ENCODE measurements around the gene DNAJC5G. TPM values are rescaled to one million over a fixed set of nuclear protein-coding genes. Genes with fewer than 3 reads are reported as not detected.

Gene DNAJC5G
- total RNA-seq, 1 donor from 2014 or later = not detected

DNA sequence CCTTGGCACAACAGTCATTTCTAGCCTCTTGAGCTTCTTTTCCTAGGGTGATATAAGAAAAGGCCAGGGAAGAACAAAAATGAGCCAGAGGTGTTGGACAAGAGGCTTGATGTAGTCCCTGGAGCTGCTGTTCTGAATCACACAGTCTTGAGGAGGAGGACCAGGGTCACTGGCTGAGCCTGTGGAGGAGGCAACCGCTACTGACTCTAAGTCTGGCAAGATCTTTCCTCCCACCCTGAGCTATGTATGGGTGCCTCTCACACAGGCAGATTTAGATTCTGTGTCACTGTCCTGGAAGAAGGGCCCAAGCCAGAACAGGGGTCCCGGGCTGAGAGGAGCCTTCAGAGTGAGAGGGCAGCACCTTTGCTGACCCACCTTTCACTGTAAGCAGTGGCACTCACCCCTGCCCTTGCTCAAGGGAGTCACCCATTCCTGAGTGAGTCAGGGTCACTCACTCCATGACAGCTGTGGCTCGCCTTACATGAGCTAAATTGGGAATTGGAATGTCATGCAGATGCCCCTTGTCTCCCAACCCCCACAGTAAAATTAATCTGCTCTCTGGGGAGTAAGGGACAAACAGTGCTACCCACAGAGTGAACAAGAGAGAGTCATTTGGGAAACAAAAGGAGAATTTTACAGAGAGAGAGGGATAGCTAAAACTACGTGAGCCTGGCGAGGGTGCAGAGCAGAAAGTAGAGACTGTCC lies 6.8 kb downstream of the DNAJC5G start, which contains the start of gene TRIM54:
Gene TRIM54, plus strand, starts transcription at position 575 of the 705 bp plus-strand sequence. CDS start 303 bp downstream, outside the sequence.
- Histone ChIP-seq H3K9ac (ENCODE audit: low read length) (no peak within 1 kb of the TSS), H3K4me2 (ENCODE audit: low read length) (no peak within 1 kb of the TSS), H3K9me3 (ENCODE audit: insufficient read depth, low read depth, low read length) (no peaks in the 10 kb centered on the region), H3K36me3 (ENCODE audit: insufficient read depth, low read length) (no peaks in the 10 kb centered on the region), H3K27ac (ENCODE audit: low read depth, low read length) (no peak within 1 kb of the TSS), H2AFZ (ENCODE audit: low read depth, low read length) (no peak within 1 kb of the TSS), H3K79me2 (ENCODE audit: insufficient read depth, low read length) (no peaks in the 10 kb centered on the region), H4K20me1 (ENCODE audit: insufficient read depth, low read length) (no peaks in the 10 kb centered on the region), H3K4me1 (ENCODE audit: insufficient read depth, low read length) (peaks cover 9% of the 10 kb centered on the region), H3K4me3 (ENCODE audit: insufficient read depth, low read depth, low read length) (no peak within 1 kb of the TSS), H3K27me3 (ENCODE audit: insufficient read depth, low read length) (peaks cover 35% of the 10 kb centered on the region)
- Mint-ChIP-seq H3K27me3 (ENCODE audit: low read depth, unreplicated experiment) (peaks cover 24% of the 10 kb centered on the region), H3K27ac (ENCODE audit: unreplicated experiment) (no peak within 1 kb of the TSS), H3K4me3 (ENCODE audit: unreplicated experiment) (peak within 1 kb of the TSS; percentile 27), H3K36me3 (ENCODE audit: low read depth, unreplicated experiment) (no peaks in the 10 kb centered on the region), H3K9me3 (ENCODE audit: unreplicated experiment) (no peaks in the 10 kb centered on the region), H3K4me1 (ENCODE audit: low read depth, unreplicated experiment) (peaks cover 19% of the 10 kb centered on the region)
- DNase-seq (ENCODE audit: low read depth) = no peak
- FAIRE-seq = no peak
- TF ChIP-seq CTCF (IDR thresholded peaks at IDR 0.05; ENCODE audit: insufficient read depth, low read depth, low read length) (no peak), EZH2 (IDR thresholded peaks at IDR 0.05; ENCODE audit: insufficient read depth, low read length) (no peak)

GRCh38 chr2:27282892-27283291 lies 7.7 kb downstream of the DNAJC5G start:
- H3K9ac ChIP-seq (ENCODE audit: low read length) = no peak overlapping the region
- H3K4me1 ChIP-seq (ENCODE audit: insufficient read depth, low read length) = peaks cover 9% of the 10 kb centered on the region
- Mint-ChIP-seq H3K4me3 (ENCODE audit: unreplicated experiment) (no peak overlapping the region), H3K4me1 (ENCODE audit: low read depth, unreplicated experiment) (peaks cover 19% of the 10 kb centered on the region), H3K27ac (ENCODE audit: unreplicated experiment) (no peak overlapping the region), H3K9me3 (ENCODE audit: unreplicated experiment) (no peaks in the 10 kb centered on the region), H3K36me3 (ENCODE audit: low read depth, unreplicated experiment) (no peaks in the 10 kb centered on the region), H3K27me3 (ENCODE audit: low read depth, unreplicated experiment) (peaks cover 26% of the 10 kb centered on the region)
- H2AFZ ChIP-seq (ENCODE audit: low read depth, low read length) = no peak overlapping the region
- no peaks in the 10 kb centered on the region for H3K9me3 ChIP-seq (ENCODE audit: insufficient read depth, low read depth, low read length)
- DNase-seq (ENCODE audit: low read depth) (no peak), FAIRE-seq (no peak)
- peaks cover 38% of the 10 kb centered on the region for H3K27me3 ChIP-seq (ENCODE audit: insufficient read depth, low read length)
- no peaks in the 10 kb centered on the region for H4K20me1 ChIP-seq (ENCODE audit: insufficient read depth, low read length)
- no peak overlapping the region for H3K27ac ChIP-seq (ENCODE audit: low read depth, low read length)
- no peaks in the 10 kb centered on the region for H3K36me3 ChIP-seq (ENCODE audit: insufficient read depth, low read length)
- H3K79me2 ChIP-seq (ENCODE audit: insufficient read depth, low read length) = no peaks in the 10 kb centered on the region
- H3K4me3 ChIP-seq (ENCODE audit: insufficient read depth, low read depth, low read length) = no peak overlapping the region
- TF ChIP-seq CTCF (IDR thresholded peaks at IDR 0.05; ENCODE audit: insufficient read depth, low read depth, low read length) (no peak), EZH2 (IDR thresholded peaks at IDR 0.05; ENCODE audit: insufficient read depth, low read length) (no peak)
- H3K4me2 ChIP-seq (ENCODE audit: low read length) = no peak overlapping the region

GRCh38 chr2:27284996-27285395 lies 9.8 kb downstream of the DNAJC5G start:
- Histone ChIP-seq H3K4me2 (ENCODE audit: low read length) (no peak overlapping the region), H3K4me3 (ENCODE audit: insufficient read depth, low read depth, low read length) (no peak overlapping the region), H3K36me3 (ENCODE audit: insufficient read depth, low read length) (no peaks in the 10 kb centered on the region), H3K4me1 (ENCODE audit: insufficient read depth, low read length) (peaks cover 8% of the 10 kb centered on the region), H2AFZ (ENCODE audit: low read depth, low read length) (no peak overlapping the region), H3K27ac (ENCODE audit: low read depth, low read length) (no peak overlapping the region), H3K9me3 (ENCODE audit: insufficient read depth, low read depth, low read length) (no peaks in the 10 kb centered on the region), H4K20me1 (ENCODE audit: insufficient read depth, low read length) (no peaks in the 10 kb centered on the region), H3K9ac (ENCODE audit: low read length) (no peak overlapping the region), H3K79me2 (ENCODE audit: insufficient read depth, low read length) (no peaks in the 10 kb centered on the region), H3K27me3 (ENCODE audit: insufficient read depth, low read length) (peaks cover 38% of the 10 kb centered on the region)
- Mint-ChIP-seq H3K4me3 (ENCODE audit: unreplicated experiment) (no peak overlapping the region), H3K27ac (ENCODE audit: unreplicated experiment) (no peak overlapping the region), H3K27me3 (ENCODE audit: low read depth, unreplicated experiment) (peaks cover 29% of the 10 kb centered on the region), H3K4me1 (ENCODE audit: low read depth, unreplicated experiment) (peaks cover 19% of the 10 kb centered on the region), H3K9me3 (ENCODE audit: unreplicated experiment) (no peaks in the 10 kb centered on the region), H3K36me3 (ENCODE audit: low read depth, unreplicated experiment) (no peaks in the 10 kb centered on the region)
- no peak for DNase-seq (ENCODE audit: low read depth)
- no peak for FAIRE-seq
- TF ChIP-seq CTCF (IDR thresholded peaks at IDR 0.05; ENCODE audit: insufficient read depth, low read depth, low read length) (no peak), EZH2 (IDR thresholded peaks at IDR 0.05; ENCODE audit: insufficient read depth, low read length) (no peak)

All from astrocyte (in vitro differentiated cells and primary cell).